UCSD-AML1 (cell line): ENCODE data around the gene ZNF653.

Source experiments
- DNase-seq: peaks from one replicate; lab custom pipeline; 2025; ENCODE audit not compliant: unreplicated experiment; lab: John Stamatoyannopoulos, UW

Gene ZNF653

GRCh38 chr19:11519138-11519537, 13.5 kb upstream of the ZNF653 start:
- DNase-seq, result no peak

GRCh38 chr19:11513946-11514345, 8.3 kb upstream of the ZNF653 start:
- no peak for DNase-seq

GRCh38 chr19:11510444-11510843, 4.8 kb upstream of the ZNF653 start:
- DNase-seq, result no peak

GRCh38 chr19:11507370-11508078, 1.9 kb upstream of the ZNF653 start:
- no peak for DNase-seq

DNA sequence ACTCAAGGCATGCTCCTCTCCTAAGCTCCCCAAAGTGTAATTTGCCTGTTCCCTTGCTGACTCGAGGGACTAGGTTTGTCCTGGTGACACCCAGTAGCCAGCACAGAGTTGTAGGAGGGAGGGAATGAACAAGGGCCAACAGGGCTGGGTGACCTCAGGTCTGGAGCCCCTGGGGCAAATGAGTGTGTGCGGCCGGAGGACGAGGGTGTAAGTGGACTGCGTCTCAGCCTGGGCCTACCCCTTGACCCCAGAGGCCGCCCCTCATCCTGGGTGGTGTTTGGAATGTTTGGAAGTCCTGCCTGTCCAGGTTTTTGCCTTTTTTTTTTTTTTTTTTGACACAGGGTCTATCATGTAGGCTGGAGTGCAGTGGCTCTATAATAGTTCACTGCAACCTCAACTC, 1.3 kb upstream of the ZNF653 start:
- no peak for DNase-seq

- DNase-seq, result no peak
Measured at GRCh38 chr19:11506101-11506555, 489 bp upstream of the ZNF653 start.

DNA sequence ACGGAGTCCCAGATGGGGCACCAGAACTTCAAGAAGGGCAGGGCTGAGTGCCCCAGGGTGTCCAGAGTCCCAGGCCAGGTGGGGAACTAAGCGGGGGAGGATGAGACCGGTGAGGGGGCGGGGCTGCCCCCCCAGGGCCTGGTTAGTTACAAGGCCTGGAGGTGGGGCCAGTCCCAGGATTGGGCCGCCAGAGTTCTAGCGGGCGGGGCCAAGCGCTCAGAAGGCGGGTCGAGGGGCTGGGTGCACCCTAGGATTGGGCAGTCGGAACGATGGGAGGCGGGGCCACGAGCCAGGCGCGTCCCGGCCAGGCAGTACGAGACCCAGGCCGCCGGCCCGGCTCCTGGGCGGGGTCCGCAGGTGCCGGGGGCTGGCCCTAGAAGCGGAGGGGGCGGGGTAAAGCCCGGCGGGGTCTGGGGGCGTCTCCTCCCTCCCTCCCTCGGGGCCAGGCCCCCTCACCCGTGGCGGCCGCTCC, 571 bp downstream of the ZNF653 start:
- peak; percentile 97 for DNase-seq

DNA sequence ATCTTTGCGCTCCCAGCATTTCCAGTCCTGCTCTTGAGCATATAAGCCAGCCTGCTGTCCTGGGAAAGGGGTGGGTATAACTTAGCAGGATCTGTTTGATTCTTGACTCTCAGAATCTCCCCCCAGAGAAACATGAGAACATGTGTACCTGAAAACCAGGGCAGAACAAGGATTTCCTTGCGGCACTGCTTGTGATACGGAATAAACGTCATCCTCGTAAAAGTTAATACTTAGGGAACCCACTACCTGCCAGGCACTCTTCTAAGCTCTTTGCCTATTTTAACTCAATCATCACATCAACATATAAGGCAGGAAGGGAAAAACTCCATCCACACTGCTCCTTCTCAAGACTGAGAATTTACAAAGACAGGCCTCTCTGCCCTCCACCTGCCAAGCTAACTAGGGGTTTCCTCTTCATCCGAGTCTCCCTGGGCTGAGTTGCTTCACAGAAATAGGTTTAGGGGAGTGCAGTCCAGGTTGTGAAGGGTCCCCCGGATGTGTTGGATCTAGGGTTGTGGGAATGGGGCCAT, 1.1 kb downstream of the ZNF653 start:
- no peak for DNase-seq

DNA sequence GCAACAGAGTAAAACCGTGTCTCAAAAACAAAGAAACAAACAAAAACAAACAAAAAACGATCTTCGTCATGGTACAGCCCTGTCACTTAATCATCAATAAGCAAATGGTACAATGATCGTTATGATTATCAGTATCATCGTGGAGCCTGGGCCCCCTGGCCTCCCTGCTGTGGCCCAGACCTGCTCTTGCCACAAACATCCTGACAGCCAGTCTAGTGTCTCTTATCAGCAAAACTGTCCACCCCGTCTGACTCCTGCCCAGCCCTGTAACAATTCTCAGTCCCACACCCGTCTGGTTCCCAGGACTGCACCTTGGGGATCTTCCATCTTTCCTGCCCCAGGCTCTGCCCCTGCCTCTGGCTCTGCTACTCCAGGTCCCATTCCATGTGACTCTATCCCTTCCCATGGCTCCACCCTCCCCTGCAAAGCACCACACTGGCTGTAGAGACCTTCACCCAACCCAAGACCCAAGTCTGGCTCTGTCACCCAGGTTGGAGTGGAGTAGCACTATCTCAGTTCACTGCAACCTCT, 5.7 kb downstream of the ZNF653 start:
- DNase-seq, result no peak

- DNase-seq, result no peak
Measured at GRCh38 chr19:11499220-11499726, 6.4 kb downstream of the ZNF653 start.

DNA sequence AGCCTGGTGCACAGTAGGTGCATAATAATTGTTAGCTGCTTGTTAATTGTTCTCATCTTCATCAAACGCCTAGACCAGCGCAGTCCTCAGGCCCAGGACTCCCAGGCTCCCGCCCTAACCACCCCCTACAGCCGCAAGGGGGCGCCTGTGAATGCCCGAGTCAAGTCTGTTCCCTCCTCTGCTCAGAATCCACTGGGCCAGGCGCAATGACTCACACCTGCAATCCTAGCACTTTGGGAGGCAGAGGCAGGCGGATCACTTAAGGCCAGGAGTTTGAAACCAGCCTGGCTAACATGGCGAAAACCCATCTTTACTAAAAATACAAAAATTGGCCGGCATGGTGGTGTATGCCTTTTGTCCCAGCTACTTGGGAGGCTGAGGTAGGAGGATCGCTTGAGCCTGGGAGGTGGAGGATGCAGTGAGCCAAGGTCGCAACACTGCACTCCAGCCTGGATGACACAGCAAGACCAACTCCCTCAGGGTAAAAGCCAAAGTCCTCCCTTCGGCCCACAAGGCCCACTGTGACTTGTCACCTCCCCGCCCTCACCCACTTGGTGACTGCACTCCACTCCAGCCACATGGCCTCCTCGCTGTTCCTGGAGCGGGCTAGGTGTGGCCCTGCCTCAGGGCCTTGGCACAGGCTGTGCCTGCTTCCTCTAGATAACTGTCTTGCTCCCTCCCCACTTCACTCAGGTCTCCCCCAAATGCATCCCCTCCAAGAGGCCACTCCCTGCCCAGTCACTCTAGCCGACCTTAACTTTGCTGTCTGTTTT, 9.1 kb downstream of the ZNF653 start:
- DNase-seq, result peak; percentile 65

DNA sequence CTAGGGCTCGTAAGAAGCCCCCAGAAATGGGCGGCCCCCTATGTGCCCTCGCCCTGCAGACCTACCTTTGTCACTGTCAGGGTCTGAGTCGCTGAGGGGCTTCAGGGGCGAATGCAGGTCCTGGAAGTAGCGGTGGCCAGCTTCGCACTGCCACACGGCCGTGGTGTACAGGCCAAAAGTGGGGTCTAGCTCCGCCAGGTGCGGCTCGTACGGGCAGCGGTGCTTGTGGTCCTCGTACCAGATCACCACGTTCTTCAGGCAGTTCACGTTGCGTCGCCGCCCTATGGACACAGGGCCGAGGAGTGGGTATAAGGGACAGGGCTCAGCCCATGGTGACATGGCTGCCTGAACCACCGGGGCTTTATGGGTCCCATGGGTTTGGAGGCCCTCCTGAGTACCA, 9.8 kb downstream of the ZNF653 start:
- DNase-seq, result no peak

DNA sequence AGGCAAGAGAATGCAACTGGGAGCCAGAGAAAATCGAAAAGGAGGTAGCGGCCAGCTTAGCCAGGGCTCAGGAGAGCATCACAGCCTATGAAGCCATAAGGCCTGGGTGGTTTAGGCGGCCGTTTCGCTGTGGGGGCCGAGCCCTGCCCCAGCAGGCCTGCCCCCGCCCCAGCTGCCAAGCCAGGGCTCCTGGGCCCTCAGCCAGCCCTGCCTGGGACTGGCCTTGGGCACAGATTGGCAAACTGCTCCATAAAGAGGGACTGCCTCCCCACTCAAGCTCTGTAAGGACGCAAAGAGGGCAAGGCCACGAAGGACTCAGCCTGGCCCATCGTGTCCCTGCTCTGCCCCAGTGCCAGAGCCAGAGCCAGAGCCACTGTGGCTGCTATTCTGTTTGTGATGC, 10.2 kb downstream of the ZNF653 start:
- DNase-seq, result no peak

DNA sequence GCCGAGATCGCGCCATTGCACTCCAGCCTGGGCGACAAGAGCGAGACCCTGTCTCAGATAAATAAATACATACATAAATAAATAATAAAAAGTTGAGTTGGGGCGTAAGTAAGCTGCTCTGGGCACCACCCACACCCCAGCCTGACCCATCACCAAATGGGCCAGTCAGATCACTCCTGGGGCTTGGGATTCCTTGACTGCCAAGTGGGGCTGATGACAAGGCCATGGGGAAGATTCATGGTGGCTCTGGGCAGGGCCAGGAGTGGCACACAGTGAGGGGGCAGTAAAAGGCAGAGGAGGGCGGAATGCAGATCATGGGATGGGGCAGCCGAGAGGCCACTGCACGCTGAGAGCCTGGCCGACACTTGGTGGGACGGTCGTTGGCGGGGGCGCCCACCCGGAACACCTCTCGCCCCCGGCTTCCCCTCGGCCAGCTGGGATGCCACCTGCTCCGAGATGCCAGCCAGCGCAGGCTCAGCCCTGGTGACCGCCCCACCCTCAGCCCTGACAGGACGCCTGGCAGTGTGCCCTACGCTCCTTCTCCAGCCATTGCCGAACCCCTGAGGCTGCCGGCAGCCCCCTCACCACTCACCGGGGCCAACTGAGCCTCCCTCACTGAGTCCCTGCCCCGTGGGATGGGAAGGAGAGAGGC, 10.9 kb downstream of the ZNF653 start:
- DNase-seq, result no peak

- no peak for DNase-seq
Measured at GRCh38 chr19:11489378-11489777, 16.3 kb downstream of the ZNF653 start.

DNA sequence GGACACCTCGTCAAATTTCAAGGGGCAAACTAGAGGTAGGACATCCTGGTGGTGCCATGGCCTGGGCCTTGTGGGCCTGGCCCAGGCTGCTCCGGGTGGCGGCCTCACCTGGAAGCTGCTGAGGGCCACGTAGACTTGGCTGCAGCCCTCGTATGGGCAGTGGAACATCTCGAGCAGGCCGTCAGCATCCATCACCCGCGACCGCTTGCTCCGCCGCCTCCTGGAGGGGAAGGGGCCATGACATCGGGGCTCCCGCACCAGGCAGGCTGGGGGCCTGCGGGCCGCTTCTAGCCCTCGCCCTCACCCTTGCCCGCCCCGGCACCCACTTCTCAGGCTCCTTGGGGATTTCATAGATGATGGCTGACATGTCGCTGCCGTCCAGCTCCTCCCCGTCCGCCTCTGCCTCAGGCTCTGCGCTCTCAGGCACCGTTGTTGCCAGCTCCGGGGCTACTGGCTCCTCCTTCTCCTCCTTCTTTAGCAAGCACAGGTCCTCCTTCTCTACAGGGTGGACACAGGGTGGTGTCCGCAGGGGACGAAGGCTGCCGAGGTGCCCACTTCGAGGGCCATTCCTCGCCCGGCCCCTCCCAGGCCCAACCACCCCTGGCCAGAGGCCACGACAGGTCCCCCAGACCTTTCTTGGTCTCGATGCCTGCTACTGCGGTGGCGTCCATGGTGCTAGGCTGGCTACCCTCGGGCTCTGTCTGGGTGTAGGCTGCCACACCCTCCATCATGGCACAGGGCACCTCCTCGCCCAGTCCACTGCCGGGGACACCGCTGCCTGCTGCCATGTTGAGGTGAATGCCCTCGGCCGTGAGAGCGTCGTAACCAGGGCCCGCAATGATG, 18.8 kb downstream of the ZNF653 start:
- no peak for DNase-seq

GRCh38 chr19:11485245-11485837, 20.3 kb downstream of the ZNF653 start:
- no peak for DNase-seq

GRCh38 chr19:11483366-11484111, 22.1 kb downstream of the ZNF653 start:
- no peak for DNase-seq

- peak; percentile 92 for DNase-seq
Measured at GRCh38 chr19:11482384-11483050, 23.1 kb downstream of the ZNF653 start.
